ENCODE results near the gene TRIM17.

DNA sequence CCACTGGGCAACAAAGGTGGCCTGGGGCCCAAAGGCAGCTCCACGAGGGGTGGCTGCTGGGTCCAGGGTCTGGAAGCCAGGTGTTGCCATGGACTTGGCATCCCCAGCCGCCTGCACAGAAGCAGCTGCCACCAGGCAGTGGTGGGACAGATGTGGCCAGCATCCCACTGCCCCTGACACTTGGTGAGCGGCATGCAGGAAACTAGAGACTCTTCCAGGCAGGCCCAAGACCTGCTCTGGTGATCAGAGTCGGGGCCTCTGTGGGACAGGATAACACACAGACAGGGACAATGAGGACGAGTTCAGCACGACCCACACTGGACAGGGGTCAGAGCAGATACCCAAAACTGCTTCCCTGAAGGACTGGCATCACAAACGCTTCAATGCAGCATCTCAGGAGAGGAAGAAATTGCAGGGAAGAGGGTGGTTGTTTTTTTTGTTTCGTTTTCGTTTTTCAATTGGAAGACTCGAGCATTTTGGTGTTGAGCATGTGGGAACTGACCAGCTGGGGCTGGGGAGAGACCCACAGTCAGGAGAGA, 36.4 kb upstream of the TRIM17 start:
- TF ChIP-seq, protein P1, sequence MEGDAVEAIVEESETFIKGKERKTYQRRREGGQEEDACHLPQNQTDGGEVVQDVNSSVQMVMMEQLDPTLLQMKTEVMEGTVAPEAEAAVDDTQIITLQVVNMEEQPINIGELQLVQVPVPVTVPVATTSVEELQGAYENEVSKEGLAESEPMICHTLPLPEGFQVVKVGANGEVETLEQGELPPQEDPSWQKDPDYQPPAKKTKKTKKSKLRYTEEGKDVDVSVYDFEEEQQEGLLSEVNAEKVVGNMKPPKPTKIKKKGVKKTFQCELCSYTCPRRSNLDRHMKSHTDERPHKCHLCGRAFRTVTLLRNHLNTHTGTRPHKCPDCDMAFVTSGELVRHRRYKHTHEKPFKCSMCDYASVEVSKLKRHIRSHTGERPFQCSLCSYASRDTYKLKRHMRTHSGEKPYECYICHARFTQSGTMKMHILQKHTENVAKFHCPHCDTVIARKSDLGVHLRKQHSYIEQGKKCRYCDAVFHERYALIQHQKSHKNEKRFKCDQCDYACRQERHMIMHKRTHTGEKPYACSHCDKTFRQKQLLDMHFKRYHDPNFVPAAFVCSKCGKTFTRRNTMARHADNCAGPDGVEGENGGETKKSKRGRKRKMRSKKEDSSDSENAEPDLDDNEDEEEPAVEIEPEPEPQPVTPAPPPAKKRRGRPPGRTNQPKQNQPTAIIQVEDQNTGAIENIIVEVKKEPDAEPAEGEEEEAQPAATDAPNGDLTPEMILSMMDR (IDR thresholded peaks at IDR 0.05; ENCODE audit: low read depth, low read length) = no peak
- TF ChIP-seq, protein P2, sequence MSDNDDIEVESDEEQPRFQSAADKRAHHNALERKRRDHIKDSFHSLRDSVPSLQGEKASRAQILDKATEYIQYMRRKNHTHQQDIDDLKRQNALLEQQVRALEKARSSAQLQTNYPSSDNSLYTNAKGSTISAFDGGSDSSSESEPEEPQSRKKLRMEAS (IDR thresholded peaks at IDR 0.05; ENCODE audit: low read depth, low read length) = no peak

All from NB4 (cell line).